ENCODE measurements around the gene SOS2. TPM values are rescaled to one million over a fixed set of nuclear protein-coding genes. Genes with fewer than 3 reads are reported as not detected.
A peak's percentile ranks its signal among the peaks of the same experiment; 100 is the strongest.

The SOS2 gene
- total RNA-seq (2014; rRNA removed; shearing (Covaris generic)), result 16.4 and 19.3 TPM in 2 replicates
- 16.2 and 16.3 TPM in 2 replicates for polyA plus RNA-seq (2015; cell fraction: cytosol; rRNA removed)
- 22.6 and 26.8 TPM in 2 replicates for polyA plus RNA-seq (2015; cell fraction: nucleus; rRNA removed)

- DNase-seq (ENCODE audit: low read depth, low spot score), result peak; percentile 81
- in situ Hi-C loops (cut with HindIII; ENCODE audit: low pct_unique_long_range_greater_than_20kb, low sequenced_read_pairs), result no loop called here
These were observed at the start of gene SOS2 for GRCh38 chr14:50231475-50232275. Gene SOS2 (minus strand): TSS chr14:50231578. CDS start chr14:50231283, 295 bp downstream.

- in situ Hi-C loops (cut with HindIII; ENCODE audit: low pct_unique_long_range_greater_than_20kb, low sequenced_read_pairs), result no loop called here
- no peak for DNase-seq (ENCODE audit: low read depth, low spot score)
These were observed 41.1 kb upstream of the SOS2 start for GRCh38 chr14:50272498-50272897.

GRCh38 chr14:50270932-50271331 is 39.6 kb upstream of the SOS2 start:
- in situ Hi-C loops (cut with HindIII; ENCODE audit: low pct_unique_long_range_greater_than_20kb, low sequenced_read_pairs), result no loop called here

GRCh38 chr14:50265029-50265428 is 33.7 kb upstream of the SOS2 start:
- in situ Hi-C loops (cut with HindIII; ENCODE audit: low pct_unique_long_range_greater_than_20kb, low sequenced_read_pairs), result no loop called here
- DNase-seq (ENCODE audit: low read depth, low spot score), result no peak

More at GRCh38 chr14:50270932-50271331, 39.6 kb upstream of the SOS2 start:
- no peak for DNase-seq (ENCODE audit: low read depth, low spot score)

- DNase-seq (ENCODE audit: low read depth, low spot score), result no peak
- in situ Hi-C loops (cut with HindIII; ENCODE audit: low pct_unique_long_range_greater_than_20kb, low sequenced_read_pairs), result no loop called here
These were observed 31.9 kb upstream of the SOS2 start for GRCh38 chr14:50263321-50263720.

GRCh38 chr14:50262865-50263264 is 31.5 kb upstream of the SOS2 start:
- in situ Hi-C loops (cut with HindIII; ENCODE audit: low pct_unique_long_range_greater_than_20kb, low sequenced_read_pairs), result no loop called here
- no peak for DNase-seq (ENCODE audit: low read depth, low spot score)

- in situ Hi-C loops (cut with HindIII; ENCODE audit: low pct_unique_long_range_greater_than_20kb, low sequenced_read_pairs), result no loop called here
- peak; percentile 62 for DNase-seq (ENCODE audit: low read depth, low spot score)
These were observed 29.1 kb upstream of the SOS2 start for GRCh38 chr14:50260511-50260910.

GRCh38 chr14:50260072-50260471 is 28.7 kb upstream of the SOS2 start:
- no peak for DNase-seq (ENCODE audit: low read depth, low spot score)
- in situ Hi-C loops (cut with HindIII; ENCODE audit: low pct_unique_long_range_greater_than_20kb, low sequenced_read_pairs), result no loop called here

GRCh38 chr14:50257732-50258131 is 26.4 kb upstream of the SOS2 start:
- no peak for DNase-seq (ENCODE audit: low read depth, low spot score)

GRCh38 chr14:50254248-50254647 is 22.9 kb upstream of the SOS2 start:
- no peak for DNase-seq (ENCODE audit: low read depth, low spot score)
- in situ Hi-C loops (cut with HindIII; ENCODE audit: low pct_unique_long_range_greater_than_20kb, low sequenced_read_pairs), result no loop called here

More at GRCh38 chr14:50257732-50258131, 26.4 kb upstream of the SOS2 start:
- in situ Hi-C loops (cut with HindIII; ENCODE audit: low pct_unique_long_range_greater_than_20kb, low sequenced_read_pairs), result no loop called here

GRCh38 chr14:50249136-50249775 is 17.9 kb upstream of the SOS2 start:
- in situ Hi-C loops (cut with HindIII; ENCODE audit: low pct_unique_long_range_greater_than_20kb, low sequenced_read_pairs), result no loop called here
- peak; percentile 7 for DNase-seq (ENCODE audit: low read depth, low spot score)

- in situ Hi-C loops (cut with HindIII; ENCODE audit: low pct_unique_long_range_greater_than_20kb, low sequenced_read_pairs), result no loop called here
These were observed 15.9 kb upstream of the SOS2 start for GRCh38 chr14:50247245-50247644.

GRCh38 chr14:50242566-50243310 is 11.4 kb upstream of the SOS2 start:
- no peak for DNase-seq (ENCODE audit: low read depth, low spot score)
- in situ Hi-C loops (cut with HindIII; ENCODE audit: low pct_unique_long_range_greater_than_20kb, low sequenced_read_pairs), result no loop called here

More at GRCh38 chr14:50247245-50247644, 15.9 kb upstream of the SOS2 start:
- DNase-seq (ENCODE audit: low read depth, low spot score), result no peak

- DNase-seq (ENCODE audit: low read depth, low spot score), result no peak
- in situ Hi-C loops (cut with HindIII; ENCODE audit: low pct_unique_long_range_greater_than_20kb, low sequenced_read_pairs), result no loop called here
These were observed 10.7 kb upstream of the SOS2 start for GRCh38 chr14:50242096-50242495.

GRCh38 chr14:50237427-50237826 is 6.0 kb upstream of the SOS2 start:
- in situ Hi-C loops (cut with HindIII; ENCODE audit: low pct_unique_long_range_greater_than_20kb, low sequenced_read_pairs), result no loop called here
- no peak for DNase-seq (ENCODE audit: low read depth, low spot score)

GRCh38 chr14:50233951-50234250 is 2.5 kb upstream of the SOS2 start:
- in situ Hi-C loops (cut with HindIII; ENCODE audit: low pct_unique_long_range_greater_than_20kb, low sequenced_read_pairs), result no loop called here
- DNase-seq (ENCODE audit: low read depth, low spot score), result no peak

- no peak for DNase-seq (ENCODE audit: low read depth, low spot score)
- in situ Hi-C loops (cut with HindIII; ENCODE audit: low pct_unique_long_range_greater_than_20kb, low sequenced_read_pairs), result no loop called here
These were observed 2.0 kb upstream of the SOS2 start for GRCh38 chr14:50233166-50233950.

GRCh38 chr14:50232276-50232642 is 881 bp upstream of the SOS2 start:
- in situ Hi-C loops (cut with HindIII; ENCODE audit: low pct_unique_long_range_greater_than_20kb, low sequenced_read_pairs), result no loop called here
- DNase-seq (ENCODE audit: low read depth, low spot score), result no peak

Data from SK-MEL-5 (cell line).